GM19240 (cell line): Measurements from ENCODE around the gene APP.
A peak's percentile ranks its signal among the peaks of the same experiment; 100 is the strongest.
"Not testable (repeated sequence)": the region's sequence is repeated elsewhere in the genome, so short reads cannot be mapped to it uniquely, and the experiment has no call there.

ENCODE experiments used
- DNase-seq: peaks from one replicate; pipeline ENCODE4 v3.0.0; 2011; ENCODE audit warnings: low spot score; ENCODE audit not compliant: insufficient read length

APP gene

DNA sequence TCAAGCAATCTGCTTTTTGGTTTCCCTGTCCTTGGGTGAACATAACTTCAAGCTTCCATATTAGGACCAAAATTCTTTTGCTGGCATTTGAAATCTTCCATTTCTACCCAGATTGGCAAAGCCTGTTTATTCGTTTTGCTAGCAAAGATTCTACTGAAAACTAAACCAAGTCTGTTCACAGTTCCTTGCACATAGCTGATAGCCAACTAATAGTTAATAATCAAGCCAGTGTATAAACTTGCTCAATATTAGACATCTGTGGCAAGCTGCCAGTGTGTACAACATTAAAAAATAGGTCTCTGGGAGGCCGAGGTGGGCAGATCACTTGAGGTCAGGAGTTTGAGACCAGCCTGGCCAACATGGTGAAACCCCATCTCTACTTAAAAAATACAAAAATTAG, 6.3 kb downstream of the APP start:
- DNase-seq = no peak

DNA sequence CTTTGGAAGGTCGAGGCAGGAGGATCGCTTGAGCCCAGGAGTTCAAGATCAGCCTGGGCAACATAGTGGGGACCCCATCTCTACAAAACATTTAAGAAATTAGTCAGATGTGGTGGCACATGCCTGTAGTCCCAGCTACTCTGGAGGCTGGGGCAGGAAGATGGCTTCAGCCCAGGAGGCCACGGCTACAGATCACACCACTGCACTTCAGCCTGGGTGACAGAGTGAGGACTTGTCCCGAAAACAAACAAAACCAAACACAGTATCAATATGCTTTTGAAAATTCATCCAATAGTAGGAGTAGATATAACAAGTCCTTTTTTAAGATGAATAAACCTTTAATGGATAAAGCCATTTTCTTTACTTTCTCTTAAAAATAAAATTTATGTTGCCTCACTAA, 8.5 kb downstream of the APP start:
- DNase-seq = no peak

DNA sequence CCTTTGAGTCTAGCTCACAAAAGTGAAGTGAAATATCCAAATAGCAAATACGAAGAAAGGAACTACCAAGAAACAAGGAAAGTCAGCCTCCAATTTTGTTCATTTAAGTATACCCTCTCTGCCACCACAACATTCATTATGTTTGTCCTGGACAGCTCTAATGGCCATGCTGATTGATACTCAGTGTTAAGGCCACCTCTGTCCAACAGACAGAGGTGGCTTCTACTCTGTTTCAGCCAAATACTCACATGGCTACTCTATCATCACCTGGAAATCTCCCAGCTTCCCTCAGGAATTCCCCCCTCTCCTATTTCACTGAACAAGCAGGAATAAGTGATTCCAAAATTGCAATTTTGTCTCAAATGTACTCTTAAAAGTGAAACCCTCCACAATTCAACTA, 10.7 kb downstream of the APP start:
- no peak for DNase-seq

DNA sequence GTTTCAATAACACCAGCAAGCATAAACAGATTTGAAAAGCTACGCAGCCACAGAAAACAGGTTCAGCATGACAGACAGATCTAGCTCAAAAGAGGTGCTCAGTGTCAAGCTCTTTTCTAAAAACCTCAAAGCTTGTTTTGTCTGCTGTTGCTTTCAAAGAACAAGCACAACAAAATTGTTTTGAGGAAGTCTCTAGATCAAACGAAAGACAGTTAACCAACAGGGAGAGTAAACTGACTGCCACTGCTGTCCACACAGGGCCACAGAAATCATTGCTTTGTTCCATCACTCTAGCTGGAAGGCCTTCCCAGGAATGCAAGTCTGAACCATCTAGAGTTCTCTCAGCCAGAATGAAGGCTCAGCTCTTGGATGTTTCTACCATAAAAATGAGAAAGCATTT, 12.8 kb downstream of the APP start:
- no peak for DNase-seq

DNA sequence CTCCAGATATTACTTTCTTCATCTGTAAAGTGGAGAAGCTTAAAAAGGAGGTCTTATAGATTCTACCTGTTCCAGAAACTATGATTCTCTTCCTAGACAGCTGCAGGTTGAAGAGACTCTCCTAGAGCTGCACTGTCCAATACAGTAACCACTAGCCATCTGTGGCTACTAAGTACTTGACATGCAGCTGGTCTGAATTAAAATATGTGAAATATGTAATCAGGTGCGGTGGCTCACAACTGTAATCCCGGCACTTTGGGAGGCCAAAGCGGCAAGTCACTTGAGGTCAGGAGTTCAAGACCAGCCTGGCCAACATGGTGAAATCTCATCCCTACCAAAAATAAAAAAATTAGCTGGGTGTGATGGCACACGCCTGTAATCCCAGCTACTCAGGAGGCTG, 15.8 kb downstream of the APP start:
- no peak for DNase-seq

DNA sequence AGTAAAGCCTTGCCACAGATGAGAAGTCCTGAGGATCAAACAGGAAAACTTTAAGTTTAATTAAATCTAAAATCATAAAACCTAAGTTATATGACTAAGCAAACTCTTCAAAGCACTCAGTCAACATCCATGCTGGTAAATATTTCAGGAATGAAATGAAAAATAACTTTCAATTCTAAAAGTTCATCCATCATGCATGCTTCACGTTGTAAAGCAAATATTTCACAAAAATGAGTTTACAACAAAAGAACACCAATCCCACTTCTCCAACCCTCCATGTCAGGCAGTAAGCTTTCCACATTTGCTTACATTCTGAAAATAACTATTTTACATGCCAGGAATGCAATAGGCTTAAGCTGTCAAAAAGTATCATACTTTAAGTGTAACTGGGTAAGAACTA, 16.8 kb downstream of the APP start:
- no peak for DNase-seq

DNA sequence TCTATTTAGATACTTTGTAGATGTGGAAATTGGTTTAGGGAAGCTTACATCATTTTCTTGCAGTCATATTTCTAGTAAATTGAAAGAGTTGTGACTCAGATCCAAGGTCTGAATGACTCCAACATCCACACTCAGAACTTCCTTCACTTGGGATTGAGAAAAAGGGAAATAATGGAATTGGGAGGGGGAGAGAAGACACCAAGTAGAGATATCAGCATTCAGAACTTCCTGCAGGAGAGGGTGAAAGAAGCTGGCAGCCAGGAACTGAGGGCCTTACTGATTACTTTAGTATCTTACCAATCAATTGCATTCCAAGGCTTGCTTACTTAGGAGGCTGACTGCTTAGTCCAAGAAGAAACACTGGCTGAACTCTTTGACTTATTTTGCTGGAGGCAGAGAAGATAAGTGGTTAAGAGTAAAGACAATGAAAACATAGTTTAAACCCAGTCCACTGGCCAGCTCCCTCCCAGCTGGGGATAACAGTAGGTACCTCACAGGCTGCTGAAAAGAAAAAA, 21.7 kb downstream of the APP start:
- DNase-seq = no peak

DNA sequence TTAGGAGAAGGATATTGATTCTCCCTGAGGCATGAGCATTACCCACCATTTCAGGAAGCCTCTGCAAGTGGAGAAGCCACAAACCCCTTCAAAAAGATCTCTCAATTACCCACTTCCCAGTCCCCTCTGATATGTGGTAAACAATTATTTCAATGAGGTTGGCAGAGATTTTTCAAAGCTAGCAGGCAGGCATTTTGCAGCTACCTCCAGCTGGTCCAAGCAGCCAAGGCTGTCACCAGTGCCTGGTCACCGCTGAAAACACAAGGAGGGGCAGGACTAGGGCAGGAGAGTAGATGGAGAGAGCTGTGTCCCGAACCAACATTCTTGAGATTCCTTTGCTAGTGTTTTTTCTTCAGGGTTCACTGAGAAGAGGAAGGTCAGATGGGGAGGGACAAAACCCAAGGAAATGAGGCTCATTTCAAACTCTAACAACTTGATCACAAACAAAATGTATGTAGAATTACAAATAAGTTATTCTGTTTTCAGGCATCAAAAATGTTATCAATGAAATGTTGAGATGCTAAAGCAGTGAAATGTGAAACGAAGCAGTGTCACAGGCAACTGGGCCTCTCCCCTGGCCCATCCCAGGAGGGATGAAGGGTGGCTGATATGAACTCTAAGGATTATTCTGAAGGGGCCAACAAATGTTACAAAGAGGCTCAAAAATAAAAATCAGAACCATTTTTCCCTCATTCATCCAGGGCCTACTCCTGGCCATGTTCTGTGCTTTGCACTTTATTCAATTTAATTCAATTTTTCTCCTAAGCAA, 22.3 kb downstream of the APP start:
- DNase-seq = no peak

DNA sequence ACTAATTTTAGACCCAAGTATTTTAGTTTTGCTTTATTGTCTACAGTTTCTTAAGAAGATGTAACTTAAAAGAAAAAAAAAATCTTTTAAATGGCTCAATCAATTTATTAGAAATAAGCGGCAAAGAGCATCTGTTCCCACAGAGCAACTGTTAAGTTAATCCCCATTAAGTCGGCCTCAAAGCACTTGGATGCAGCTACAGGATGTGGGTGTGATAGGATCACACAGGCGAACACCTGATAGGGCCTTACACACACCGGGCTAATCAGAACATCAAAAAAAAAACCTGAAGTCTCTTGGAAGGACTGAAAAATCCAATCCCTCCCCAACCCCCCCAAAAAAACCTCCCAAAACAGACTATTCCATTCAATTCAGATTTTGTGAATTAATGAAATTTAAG, 23.0 kb downstream of the APP start:
- no peak for DNase-seq

DNA sequence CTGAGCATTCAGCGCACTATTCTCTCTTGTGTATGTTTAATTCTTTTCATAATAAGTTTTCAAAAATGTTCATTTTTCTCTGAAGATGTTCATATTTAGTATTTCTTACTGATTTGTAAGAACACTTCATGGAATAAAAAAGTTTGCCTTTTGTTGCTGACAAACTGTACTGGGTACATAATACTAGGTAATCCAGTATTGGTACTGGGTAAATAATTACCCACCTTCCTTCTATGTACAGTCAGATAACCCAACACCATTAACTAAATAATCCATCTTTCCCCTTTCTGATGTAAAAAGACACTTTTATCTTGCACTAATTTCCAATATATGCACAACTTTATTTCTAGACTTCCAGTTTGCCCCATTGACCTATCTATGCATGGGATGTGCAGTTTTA, 23.9 kb downstream of the APP start:
- no peak for DNase-seq

DNA sequence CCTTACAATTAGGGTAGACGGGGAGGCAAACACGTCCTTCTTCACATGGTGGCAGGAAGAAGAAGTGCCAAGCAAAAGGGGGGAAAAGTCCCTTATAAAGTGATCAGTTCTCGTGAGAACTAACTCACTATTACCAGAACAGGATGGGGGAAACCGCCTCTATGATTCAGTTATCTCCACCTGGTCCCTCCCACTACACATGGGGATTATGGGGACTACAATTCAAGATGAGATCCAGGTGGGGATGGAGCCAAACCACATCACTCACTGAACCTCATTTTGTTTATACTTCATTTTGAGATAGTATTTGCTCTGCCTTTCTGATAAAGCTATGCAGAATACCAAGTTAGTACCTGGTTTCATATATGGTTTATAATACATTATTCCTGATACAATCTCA, 26.5 kb downstream of the APP start:
- no peak for DNase-seq

DNA sequence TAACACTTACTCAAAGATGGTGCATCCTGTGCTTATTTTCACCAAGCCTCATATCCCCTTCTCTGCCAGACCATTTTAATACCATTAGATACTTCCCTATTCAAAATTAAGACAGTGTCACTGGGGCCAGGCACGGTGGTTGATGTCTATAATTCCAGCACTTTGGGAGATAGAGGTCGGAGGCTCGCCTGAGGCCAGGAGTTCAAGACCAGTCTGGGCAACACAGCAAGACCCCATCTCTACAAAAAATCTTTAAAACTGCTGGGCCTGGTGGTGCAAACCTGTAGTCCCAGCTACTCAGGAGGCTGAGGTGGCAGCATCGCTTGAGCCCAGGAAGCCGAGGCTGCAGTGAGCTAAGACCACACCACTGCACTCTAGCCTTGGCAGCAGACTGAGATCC, 28.2 kb downstream of the APP start:
- DNase-seq = no peak

DNA sequence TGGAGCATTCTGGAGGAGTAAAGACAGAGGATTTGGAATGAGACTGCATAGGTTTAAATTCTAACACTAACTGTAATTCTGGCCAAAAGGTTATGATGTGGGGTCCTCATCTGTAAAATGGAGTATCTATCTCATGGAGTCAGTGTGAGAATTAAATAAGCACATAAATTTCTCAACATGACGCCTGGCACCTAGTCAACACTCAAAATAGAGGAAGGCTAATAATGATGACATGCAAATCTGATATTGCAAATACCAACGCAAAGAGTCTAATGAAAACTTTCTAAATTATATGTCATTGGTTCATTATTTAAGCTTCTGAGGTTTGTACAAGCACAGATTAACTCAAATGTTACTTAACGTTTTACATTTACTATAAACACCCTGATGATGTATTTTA, 29.6 kb downstream of the APP start:
- DNase-seq = no peak

DNA sequence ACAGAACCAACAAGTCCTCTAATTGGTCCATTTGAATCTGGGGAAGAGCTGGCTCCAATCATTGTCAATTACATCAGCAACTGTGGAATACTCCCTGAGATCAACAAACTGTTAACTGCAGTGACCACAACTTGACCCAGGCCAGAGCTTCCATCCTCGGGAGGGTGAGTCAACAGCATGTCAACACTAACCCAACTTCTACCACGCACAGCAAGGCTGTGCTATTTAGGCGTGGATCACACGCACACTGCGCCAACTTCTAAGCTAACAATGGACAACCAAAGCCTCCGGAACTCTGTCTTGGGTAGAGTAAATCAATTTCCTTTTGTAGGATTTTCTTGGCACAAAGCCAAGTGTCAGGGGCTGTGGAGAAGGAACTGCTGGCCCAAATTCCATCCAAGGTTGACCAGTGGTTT, 30.4 kb downstream of the APP start:
- no peak for DNase-seq

DNA sequence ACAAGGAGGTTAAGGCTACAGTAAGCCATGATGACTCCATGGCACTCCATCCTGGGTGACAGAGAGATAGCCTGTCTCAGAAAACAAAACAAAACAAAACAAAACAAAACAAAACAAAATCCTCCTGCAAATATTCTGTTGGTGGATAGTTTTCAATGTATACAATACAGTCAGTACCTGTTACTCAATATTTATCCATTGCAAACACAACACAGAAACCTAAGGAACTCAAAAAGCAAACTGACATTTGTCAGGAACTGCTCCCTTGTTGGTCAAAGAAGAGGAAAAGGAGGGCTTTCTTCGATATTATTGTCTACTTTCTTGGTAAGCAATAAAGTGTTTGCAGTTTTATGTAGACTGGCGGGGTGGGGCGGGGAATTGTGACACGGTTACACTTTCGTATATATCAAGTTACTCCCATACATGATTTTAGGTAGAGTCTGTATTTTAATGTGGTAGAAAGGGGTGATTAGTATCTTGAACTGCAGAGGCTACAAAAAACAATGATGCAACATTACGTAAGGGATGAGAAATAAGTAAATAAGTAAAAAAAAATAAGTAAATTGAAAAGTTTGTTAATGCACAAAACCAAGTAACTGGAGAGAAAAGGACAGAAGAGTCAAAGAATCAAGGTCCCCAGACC, 31.8 kb downstream of the APP start:
- no peak for DNase-seq

DNA sequence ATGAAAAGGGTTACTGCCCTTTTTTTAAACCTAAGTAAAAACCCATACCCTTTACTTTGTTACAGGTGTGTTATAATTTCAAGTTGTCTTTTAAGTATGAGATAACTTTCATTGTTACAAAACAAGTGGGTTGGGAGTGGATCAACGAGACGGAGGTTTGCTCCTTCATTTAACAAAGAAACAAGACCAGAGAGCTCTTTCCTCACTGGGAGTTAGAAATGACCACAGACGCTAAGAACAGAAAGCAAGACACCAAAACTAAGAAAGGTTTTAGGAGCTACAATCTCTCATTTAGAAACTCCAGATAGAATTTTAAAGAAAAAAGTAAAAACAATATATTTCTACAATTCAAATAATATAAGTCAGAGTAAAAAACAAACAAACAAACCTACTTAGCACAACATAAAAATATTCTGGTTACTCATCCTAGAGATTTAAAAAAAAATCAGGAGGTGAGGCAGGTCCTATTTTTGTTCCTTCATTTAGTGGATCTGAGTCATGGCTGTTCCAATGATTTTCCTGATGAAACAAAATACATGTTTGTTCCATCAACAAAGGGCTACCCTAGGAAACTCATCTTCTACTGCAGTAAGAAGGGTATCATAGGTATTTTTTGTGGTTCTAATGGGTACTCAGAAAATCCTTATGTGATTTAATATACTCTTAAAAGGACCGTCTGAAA, 33.0 kb downstream of the APP start:
- no peak for DNase-seq

DNA sequence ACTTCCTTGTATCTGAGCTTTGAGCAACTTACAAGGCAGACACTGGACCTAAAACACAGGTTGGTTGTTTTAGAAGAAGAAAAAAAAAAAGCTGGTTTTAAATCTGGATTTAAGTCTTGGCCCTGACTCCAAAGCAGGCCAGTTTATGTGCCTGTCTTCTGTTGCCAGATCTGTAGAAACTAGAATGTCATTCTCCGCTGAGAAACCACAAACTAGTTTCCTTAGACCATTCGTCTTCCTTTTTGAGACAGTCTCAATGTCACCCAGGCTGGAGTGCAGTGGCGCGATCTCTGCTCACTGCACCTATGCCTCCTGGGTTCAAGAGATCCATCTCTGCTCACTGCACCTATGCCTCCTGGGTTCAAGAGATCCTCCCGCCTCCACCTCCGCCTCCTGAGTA, 33.9 kb downstream of the APP start:
- peak; percentile 14 for DNase-seq

DNA sequence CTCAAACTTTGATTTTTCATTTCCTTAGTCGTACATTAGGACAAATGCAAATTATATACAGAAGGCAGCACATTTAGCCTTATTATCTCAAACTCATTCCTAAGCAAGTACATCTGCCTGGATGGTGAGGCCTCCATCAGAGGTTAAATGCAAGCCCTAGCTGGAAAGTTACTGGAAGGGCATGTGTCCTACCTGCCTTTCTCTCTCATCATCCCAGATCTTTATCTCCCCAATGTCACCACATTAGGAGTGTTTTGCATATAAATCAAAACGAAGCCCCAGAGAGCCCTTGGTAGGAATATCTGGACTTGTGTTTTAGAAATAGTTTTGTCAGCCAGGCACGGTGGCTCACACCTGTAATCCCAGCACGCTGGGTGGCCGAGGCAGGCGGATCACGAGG, 35.0 kb downstream of the APP start:
- DNase-seq = no peak

DNA sequence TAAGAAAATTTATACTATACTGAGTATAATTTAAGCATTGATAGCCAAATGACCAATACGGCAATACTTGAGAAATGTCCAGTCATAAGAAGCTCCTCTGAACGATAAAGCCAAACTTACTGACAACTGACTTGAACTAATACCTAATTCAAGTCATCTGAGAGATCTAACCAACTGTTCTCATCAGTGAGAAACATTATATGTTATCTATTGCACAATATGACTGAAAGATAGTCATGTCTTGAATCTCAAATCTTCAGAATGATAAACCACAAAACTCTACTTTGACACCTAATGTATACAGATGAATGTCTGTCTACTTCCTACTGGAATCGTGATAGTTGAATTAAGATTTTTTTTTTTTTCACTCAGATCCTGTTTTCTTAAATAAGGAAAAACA, 39.0 kb downstream of the APP start:
- no peak for DNase-seq

DNA sequence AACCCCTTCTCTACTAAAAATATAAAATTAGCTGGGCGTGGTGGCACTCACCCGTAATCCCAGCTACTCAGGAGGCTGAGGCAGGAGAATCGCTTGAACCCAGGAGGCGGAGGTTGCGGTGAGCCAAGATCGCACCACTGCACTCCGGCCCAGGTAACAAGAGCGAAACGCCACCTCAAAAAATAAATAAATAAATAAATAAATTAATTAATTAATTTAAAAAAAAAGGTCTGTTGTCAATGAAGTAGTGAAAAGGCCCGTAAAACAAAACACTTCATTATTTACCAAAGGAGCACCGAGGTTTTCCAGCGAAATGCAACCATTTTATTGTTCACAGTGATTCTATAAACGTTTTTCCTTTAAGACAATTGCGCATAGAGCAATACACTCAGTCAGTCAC, 39.5 kb downstream of the APP start:
- DNase-seq = not testable (repeated sequence)

DNA sequence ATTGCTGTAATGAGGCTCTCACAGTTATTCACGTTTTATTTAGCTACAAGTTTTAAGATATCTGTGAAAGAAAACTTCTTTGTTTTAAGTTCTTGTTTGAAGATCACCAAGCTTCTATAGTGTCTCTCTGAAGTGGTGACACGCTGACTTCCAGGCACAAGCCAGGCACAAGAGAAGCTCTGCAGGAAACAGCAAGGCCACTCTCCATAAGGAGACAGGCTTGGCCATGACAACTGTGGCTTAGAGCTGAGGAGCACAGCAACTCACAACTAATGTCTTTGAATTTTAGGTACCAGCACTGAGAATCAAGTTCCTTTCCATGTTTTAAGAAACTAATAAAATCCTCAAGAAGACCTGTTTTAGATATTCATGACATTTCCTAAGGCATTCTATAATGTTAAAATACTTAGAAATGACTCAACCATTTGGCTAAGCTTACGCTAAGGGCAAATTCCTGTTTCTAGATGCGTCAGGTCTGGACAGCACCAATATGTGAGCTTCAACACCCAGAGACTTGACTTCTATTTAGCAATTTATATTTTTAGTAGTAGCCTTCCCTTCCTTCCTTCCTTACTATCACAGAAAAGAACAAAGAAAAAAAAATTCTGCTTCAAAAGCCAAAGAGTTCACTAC, 40.2 kb downstream of the APP start:
- no peak for DNase-seq

DNA sequence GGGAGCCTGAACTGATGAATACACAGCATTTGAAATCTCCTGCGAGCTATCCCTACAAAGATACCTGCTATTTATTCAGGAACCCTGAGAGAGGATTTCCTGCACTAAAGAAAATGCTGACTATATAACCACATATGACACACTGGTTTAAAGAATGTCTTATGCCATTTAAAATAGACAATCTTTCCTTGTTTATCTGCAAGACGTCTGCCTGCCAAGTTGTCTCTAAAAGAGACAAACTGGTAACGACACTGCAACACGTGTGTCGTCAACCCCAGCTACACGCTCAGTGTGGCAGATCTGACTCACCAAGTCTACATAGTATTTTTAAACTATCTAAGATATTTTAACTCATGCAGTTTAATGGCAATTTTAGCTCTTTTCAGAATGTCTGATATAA, 42.7 kb downstream of the APP start:
- no peak for DNase-seq
